NCI-H1048 (cell line): ENCODE measurements around the gene LOX.
A peak's percentile ranks its signal among the peaks of the same experiment; 100 is the strongest.

Experiments
- DNase-seq: peaks from one replicate; lab custom pipeline; 2025; lab: John Stamatoyannopoulos, UW

Gene LOX, protein sequence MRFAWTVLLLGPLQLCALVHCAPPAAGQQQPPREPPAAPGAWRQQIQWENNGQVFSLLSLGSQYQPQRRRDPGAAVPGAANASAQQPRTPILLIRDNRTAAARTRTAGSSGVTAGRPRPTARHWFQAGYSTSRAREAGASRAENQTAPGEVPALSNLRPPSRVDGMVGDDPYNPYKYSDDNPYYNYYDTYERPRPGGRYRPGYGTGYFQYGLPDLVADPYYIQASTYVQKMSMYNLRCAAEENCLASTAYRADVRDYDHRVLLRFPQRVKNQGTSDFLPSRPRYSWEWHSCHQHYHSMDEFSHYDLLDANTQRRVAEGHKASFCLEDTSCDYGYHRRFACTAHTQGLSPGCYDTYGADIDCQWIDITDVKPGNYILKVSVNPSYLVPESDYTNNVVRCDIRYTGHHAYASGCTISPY

DNA sequence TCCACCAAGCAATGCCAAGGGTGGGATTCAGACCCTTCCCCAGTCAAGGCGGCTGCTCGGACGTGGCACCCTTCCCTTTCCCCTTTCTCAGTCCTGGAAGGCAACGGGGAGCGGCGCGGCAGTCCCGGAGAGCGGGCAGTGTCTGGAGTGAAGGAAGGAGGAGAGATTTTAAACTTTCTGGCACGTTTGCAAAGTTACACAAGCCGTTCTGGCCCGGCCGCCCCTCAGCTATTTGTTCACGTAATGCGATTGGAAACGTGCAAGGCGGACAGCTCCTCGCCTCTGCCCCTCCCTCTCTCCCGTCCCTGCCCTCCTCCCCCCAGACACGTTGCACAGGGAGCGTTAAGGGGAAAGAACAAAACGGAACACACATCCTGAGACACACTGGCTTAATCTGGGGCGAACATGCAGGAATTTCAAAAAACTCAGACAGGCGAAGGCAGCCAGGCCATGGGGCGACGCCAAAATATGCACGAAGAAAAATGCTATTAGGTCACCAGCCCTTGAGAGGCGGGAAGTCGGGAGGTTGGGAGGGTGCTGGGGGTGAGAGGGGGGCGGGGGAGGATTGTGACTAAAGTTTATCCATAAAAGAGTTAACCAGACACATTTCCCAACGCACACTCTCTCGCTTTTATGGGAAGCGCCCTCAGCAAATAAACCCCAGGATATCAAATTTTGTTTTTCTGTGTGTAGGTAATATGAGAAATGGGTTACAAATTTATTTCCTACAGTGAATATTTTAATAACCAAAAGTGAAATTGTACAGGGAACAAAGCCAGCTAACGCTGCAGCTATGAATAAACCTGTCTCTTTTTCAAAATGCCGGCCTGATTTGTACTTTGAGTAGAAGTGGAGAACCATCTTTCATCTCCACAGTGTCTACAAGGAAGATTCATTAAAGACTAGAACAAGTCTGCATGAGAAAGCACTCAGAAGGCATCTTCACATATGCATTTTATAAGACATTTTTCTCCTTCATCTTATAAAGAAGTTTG, at the start of gene LOX:
LOX (minus strand) TSS at position 144 of the 995 bp plus-strand sequence. CDS start 274 bp downstream, outside the sequence.
- DNase-seq, result peak; percentile 73

DNA sequence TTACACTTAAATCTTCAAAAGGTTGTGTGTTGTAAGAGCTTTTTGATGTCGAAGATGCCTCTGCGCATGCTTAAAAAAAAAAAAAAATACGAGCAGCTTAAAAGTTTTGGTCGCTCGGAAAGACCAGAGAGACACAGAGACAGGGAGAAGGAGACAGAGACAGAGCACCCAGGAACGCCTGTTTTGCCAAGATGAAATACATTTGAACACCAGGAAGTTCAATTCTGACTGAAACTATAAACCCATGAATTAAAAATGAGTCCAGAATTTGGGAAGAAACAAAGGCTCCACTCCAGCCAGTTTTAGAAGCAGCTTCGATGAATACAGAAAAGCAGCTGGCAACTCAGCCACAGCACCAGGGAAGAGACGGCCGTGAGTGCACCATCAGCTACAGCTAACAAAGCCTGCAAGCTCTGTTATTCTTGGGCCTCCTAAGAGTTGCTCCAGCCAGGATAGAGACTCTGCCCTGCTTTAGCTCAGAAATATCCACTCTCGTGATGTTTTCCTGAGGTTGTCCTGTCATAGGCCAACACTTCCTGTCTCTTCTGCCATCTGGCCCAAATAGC, 48.8 kb upstream of the LOX start:
- no peak for DNase-seq

DNA sequence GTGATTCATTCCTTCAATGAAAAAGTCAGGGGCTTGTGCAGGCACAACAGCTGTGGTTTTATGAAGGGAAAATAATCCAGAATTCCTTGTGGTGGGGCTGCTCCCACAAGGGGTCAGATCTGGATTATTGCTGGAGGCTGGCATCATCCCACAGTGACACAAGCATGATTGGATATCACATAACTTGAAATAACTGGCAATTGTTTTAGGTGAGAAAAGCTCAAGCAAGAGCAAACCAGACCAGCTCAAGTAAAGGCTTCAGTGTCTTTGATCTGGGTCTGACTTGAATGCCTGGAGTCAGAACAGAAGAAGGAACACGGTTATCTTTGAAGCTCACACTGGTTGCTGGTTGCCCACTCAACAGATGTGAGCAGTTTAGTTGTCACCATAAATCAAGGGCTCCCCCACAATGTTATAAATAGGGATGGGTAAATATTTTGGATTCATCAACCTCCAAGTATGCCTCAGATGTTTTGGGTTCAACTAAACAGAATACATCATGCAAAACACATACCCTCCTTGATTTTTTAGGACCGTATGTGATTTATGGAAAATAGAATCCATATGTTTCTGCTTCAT, 48.2 kb upstream of the LOX start:
- DNase-seq, result no peak

DNA sequence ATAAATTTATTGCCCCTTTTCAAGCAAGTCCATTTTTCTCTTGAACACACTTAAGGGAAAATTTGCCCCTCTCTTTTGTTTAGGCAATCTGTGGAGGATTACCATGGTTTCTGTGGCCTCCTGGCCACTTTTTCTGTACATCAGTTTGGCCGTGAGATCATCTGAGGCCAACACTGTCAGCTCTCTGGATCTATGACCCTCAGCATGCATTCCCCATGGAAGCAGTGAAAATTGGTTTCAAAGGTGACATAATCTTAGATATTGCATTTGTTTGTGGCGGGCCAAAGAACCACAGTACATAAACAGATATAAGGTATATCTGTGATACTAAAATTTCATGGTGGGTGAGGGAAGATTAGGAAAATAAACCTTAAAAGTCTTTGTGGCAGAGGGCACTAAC, 46.7 kb upstream of the LOX start:
- no peak for DNase-seq

DNA sequence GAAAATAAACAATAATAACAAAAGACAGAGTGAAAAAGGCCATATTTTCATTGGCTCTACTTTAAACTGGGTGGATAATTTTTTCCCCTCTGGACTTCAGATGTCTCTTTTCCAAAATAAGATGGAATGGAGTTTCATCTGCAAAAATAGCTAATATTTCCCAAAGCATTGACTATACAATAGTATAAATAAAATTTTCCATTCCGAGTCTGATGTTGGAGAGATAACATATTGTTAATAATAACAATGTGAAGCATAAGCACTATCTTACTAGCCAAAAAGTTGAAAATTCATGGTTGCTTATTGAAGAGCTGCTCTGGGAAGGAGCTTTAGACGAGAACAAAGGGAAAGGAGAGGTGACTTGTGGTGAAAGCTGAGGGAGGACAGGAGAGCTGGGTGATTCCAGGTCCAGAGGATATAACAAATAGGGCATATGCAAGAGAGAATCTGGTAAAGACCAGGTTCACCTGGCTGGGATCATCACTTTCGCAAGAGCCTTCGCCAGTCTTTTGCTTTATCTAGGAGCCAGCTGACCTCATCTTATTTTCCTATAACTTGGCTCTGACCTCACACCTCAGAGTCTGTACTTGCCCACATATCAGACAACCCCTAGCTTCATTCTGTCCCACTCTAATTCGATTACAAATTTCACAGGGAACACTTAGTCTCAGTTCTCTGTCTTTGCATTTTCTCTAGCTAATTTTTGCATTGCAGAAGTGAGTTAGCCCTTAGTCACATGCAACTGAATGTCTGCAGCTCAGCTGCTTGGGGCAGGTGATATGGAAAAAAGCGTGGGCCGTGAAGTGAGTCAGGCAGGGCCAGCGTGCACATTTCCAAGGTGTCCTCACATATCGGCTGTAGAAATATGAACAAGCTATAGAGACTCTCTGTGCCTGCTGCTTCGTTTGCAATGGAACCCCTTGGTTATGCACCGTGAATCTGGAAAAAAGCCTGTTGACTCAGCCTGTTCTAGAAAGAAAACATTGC, 43.7 kb upstream of the LOX start:
- no peak for DNase-seq

DNA sequence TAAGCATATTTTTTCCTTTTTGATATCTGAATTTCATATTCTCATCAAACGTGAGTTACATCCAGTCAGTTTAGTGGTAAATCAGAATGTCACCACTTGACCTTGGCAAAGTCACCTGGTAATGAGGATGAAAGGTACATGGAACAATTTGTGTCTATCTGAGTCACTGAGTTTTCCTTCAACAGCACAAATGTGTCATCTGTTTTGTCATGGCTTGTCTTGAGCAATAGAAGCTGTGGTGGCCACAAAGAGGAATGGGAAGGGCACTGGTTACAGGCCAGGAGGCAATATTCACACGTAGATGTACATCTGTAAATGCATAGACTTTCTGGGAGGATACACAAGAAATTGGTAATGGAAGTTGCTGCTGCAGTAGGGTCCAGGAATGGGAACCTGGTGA, 42.9 kb upstream of the LOX start:
- DNase-seq, result no peak

DNA sequence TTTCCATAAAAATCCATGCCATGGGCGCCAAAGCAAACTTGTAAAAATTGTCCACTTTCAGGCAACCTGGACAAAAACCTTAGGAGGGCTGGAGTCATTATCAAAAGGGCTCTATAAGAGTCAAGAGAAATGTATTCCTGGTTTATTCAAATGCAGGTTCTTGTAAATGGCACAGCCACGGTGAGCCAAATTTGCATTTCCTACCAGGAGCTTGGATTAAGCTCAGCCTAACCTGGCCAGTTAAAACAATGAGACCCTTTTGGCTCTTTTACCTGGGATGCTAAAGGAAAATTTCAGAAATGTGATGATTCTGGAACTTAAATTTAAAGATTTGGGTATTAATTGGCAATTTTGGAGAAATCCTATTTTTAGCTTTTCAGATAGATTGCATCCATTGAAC, 42.4 kb upstream of the LOX start:
- DNase-seq, result no peak

DNA sequence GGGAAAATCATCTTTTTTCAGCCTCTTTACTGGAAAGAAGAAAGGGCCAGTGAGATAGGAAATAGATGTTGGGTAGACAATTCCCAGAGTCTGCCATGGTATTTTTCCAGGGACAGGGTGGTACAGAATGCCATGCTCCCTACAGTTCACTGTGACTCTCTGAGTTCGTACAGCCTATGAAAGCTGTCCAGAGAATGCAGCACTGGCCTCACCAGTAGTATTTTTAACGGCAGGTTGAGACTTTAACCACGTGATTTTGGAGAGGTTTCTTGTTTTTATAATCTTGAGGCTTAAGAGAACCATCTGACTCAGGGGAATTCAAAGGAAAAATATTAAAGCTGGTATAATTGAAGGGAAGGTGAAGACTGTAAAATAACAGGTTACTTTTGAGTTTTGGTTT, 41.1 kb upstream of the LOX start:
- no peak for DNase-seq

DNA sequence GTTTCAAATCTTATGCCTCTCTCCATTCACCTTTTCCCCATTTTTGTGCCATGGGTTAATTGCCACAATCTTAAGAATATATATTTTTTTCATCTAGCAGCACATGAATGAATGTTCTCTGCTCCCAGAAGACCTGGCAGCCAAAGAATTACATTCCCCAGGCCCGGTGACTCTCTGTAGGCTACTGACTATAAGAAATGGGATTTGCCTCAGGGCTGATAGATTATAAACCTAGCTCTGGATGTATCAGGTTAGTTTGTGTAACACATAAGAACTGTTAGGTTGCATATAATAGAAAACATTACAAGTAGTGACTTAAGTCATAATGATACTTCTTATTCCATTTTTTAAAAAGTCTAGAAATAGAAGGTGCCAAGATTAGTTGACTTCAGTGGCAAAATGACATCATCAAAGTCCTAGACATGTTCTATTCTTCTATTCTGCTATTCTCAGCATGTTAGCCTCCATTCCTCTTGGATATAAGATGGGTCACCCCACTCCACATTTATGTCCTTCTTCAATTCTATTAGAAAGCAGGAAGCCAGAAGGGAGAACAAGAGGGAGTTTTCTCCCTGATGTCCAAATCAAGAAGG, 40.4 kb upstream of the LOX start:
- DNase-seq, result no peak

DNA sequence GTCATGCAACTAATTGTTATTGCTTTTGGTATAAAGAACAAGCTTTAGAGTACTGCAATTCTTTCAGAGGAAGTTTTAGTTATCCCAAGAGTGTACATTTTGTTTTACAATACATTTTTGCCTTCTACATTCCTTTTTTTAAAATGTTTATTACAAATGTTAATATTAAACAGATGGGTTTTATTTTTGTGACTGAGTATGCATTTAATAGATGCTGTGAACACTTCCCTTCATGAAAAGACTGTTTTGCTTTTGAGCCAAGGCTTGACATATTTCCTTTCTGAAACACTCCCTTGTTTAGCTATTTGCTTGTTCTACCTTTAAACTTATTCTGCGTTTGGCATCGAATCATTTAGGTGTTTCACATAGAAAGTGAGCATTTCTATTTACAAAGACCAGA, 36.4 kb upstream of the LOX start:
- no peak for DNase-seq

DNA sequence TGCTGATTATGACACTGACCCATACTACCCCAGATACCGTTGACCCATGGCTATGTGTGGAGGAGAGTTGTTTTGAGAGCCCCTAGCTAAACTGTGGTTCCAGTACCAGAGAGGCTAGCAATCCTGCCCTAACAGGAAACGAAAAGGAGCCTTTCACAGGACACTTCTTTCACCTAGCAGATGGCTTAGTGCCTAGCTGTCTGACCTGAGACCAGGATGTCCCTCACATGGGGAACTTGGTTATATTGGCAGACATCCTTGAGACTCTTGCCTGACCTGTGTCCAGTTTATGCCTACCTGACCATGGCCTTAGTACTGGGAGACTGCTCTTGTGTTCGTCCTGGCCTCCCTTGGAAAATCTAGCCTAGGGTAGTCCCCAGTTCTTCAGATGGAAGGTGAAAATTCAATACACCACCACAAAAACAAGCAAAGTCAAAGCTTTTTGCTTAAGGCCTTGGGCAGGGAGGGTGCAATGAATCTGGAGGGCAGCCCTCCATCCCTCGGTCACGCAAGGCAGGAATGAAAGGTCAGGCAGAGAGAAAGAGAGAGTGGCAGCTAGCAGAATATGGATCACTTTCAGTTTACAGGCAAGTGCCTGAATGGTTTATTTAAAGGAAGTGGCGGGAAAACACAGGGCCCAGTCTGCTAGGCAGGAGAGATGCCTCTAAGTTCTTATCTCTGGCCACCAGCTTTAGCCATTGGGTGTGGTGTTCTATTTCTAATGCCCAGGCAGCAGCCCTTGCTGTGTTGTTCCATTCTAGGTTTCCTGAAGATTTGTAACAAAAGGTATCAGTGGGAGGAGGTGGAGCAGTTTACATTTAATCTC, 34.9 kb upstream of the LOX start:
- DNase-seq, result no peak

DNA sequence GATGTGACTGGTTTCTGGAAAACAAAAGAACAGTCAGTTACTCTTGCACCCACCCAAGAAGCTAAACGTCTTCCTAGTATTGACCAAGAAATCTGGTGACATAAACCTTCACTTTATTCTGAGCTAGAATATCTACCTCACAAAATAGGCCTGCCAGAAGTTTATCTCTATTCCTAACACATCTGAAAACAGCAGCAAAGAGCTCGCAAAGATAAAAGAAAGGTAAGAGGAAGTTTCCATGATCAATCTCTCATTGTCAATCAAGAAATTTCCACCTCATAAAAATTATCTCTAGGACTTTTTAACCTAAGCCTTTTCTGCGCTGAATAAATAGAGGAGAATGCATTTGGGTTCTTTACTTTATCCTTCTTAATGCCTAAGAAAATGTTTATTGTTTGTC, 34.0 kb upstream of the LOX start:
- DNase-seq, result no peak

DNA sequence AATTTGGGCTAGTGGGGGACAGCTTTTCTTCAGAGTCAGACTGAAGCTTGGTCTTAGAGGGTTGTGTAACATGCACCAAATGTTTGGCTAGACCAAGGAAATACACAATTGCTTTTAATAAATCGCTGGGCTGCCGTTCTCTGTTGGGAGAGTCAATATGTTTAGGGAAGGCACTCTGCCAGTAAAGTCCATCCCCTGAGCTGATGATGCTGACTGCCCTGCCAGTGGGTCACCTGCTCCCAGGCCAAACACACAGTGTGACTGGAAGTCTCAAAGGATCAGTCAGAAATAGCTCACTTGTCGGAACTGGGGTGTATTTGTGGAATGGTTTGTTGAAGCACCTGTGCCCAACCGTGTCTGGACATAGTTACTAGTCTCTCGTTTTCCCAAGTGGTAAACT, 33.4 kb upstream of the LOX start:
- DNase-seq, result no peak

DNA sequence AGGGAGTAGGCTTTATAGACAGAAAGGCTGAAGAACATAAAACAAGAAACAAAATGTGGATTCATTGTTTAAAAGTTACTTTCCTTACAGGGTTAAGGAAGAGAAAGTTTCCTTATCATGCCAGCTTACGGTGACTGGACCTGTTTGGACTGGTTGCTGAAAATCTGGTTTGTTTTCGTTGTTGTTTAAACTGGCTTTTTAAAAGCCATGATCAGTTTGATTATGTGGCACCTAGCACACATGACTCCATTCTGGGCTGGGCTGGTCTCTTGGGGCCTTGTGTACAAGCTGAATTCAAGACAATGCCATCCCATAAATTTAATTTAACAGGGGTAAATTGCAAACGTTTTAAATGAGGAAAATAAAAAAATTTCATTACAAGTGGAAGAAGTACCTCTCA, 32.9 kb upstream of the LOX start:
- no peak for DNase-seq

DNA sequence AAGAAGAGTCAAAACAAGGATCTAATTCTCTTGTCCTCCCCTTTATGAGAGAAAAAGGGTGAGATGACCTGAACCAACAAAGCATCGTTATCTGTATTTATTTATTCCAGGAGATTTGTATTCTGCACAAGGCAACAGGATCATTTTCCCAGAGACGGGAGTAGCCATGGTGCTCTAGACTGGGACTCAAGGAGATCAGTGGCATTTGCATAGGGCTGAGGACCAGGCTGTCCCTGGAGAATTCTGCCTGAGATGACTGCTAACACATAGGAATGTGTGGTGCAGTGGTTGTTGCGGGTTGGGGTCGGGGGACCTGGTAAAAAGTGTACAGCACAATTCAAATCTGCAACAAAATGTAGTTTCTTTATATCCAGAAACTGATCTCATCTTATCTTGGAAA, 29.0 kb upstream of the LOX start:
- no peak for DNase-seq

DNA sequence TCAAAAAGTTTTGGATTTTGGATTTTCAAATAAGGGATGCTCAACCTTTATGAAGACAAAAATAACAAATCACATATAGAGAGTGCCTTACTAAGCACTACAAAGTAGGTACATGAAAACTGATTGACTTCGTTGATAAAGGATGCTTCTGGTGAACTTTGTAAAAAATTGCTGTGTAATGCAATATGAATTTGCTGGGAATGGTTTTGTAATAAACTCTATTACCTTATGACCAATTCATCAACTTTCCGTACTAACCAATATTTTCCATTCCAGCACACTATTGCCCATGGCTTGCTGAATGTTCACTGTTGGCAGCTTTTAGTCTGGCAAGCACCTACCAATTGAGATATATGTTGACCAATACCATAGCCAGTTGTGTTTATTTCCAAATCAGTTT, 27.9 kb upstream of the LOX start:
- DNase-seq, result no peak

DNA sequence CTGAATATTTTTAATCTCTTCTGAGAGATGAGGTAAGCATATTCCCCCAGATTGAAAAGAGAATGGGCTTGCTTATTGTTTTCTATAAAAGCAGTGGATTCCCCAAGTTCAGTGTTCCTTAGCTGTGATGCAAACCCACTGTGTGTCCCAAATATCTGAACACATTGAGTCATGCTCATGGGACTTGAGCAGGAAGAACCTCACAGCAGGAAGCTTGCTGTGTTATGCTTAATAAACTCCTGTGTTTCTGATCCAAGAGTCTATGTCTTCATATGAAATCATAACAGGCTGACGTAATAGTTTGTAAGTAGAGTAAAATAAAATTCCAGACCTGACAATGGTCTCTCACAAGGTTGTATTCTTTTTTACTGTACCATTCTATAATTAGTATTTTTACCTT, 24.8 kb upstream of the LOX start:
- DNase-seq, result no peak

DNA sequence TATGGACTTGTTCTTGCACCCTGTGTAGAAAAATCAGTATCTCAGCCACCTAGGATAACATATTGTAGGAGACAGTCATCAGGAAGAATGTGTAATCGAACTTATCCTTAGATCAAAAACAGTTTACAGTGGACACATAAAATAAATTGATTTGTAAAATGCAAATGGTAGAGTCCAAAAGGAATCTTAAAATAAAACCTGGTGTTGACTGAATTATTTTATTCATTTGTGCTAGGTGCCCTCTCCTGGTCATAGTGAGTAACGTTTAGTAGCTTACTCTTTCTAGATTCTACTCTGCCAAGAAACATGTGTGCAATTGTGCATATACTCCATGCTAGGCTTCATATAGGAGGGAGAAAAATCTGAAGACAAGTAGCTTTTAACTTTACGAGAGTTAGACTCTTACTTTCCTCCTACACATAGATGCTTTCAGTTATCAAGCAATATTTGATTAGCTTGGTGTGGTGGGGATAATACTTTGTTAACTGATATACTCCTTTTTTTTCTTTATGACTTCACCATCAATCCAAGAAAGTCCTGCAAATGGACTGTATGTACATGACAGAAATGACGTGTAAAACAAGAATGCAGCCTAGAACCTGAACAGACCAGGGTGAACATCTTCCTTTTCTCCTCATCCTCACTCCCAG, 23.7 kb upstream of the LOX start:
- DNase-seq, result no peak

DNA sequence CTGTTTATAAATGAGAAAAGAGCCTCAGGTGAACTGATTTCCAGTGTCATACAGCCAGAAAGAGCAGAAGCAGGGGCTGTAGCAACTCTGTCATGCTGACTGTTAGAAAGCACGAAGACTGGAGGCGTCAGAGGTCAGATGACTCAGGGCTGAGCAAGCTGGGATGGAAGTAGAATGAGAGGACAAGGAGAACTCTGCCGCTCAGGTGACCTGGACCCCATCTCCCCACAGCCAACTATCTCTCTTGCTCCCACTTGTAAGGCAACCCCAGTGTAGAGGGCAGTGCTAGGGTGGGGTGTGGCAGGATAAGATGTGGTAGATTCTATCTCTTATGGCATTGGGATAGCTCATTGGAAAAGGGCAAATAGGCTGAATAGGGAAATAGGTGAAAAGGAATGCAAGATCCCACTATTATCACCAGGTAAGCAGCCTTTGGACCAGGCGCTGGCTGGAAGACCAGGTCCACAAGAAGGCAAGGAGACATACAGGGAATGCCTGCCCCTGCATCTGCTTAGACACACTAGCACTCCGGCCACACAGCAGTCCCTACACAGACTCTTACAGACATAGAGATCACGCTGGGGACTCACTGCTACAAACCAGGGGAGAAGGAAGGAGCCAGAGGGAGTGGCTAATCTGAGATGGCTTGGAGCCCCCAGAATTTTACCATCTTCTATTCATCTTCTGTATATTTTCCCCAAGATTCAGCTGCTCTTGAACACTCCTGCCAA, 21.2 kb upstream of the LOX start:
- no peak for DNase-seq
